ENCODE results near the gene OSBPL3.

The OSBPL3 gene

DNA sequence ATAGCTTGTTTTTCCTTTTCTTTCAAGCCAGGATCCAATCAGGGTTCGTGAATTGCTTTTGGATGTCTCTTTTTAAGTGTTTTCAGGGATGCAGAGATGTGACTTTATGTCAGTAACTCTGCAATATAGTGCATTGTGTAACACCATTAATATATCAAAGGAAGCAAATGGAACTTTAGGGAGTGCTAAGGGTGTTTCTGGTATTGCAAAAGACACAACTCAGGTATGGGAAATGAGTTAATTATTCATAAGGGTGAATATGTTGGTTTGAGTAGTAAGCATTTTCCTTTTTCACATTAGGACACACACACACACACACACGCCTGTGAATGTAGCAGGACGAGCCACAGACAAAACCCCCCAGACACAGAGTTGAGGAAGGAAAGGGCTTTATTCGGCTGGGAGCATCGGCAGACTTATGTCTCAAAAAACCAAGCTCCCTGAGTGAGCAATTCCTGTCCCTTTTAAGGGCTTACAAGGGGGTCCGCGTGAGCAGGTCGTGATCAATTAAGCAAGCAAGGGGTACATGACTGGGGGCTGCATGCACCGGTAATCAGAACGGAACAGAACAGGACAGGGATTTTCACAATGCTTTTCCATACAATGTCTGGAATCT lies 190.9 kb downstream of the OSBPL3 start:
- no peak for DNase-seq

DNA sequence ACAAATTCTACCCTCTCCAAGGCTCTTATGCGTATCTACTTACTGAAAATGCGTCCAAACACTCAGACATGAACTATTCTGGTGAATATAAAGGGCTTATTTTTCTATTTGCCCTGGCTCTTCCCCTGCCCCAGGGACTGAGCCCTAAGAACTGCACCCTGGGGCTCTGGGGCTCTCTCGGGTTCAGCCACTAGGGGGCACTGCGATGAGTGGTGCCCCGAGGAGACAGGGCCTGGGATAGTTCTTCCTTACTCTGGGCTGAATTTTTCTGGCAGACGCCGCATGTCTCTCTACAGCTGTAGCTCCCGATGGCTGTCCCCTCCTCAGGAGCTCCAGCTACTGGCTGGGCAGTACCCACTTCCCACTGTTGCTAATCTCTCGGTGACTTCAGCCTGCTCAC lies 191.9 kb downstream of the OSBPL3 start:
- DNase-seq, result no peak

DNA sequence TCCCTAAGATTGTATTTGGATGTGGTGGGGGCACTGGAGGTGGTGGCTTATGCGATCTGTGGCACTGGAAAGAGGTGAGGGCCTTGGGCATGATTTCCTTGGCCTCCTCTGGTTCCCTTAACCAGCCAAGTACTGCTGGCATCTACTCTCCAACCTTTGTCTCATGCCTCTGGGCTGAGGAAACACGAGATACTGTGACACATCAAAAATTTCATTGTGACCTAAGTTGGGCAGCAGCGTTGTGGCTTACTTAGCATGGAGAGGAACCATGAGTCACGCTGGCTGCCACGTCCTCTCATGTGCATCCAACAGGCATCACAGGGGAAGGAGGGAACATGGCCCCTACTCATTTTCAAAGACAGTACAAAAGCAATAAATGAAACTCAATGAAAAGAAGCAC lies 193.0 kb downstream of the OSBPL3 start:
- no peak for DNase-seq

DNA sequence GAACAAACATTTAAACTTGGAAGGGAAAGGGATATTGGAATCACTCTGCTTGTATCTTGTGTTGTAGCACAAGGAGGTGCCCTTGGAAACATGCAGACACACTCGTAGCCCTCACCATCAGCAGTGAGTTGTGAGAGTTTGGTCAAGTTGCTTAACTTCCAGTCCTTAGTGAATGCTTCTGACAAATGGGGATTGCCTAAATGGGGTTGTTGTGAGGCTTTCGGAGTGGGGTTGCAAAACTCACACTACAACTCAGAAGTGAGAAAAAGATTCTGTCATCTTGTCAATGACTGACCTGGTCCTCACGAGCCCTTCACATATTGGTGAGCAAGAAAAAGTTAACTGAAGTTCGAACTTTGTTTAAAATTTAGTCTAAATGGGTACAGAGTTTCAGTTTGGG lies 193.7 kb downstream of the OSBPL3 start:
- no peak for DNase-seq

DNA sequence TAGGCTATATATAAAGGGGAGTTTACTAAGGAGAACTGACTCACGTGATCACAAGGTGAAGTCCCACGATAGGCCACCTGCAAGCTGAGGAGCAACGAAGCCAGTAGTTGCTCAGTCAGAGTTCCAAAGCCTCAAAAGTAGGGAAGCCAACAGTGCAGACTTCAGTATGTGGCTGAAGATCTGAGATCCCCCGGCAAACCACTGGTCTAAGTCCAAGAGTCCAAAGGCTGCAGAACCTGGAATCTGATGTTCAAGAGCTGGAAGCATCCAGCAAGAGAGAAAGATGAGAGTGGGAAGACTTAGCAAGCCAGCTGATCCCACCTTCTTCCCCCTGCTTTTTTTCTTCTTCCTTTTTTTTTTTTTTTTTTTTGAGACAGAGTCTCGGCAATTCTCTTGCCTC lies 195.7 kb downstream of the OSBPL3 start:
- DNase-seq, result no peak

DNA sequence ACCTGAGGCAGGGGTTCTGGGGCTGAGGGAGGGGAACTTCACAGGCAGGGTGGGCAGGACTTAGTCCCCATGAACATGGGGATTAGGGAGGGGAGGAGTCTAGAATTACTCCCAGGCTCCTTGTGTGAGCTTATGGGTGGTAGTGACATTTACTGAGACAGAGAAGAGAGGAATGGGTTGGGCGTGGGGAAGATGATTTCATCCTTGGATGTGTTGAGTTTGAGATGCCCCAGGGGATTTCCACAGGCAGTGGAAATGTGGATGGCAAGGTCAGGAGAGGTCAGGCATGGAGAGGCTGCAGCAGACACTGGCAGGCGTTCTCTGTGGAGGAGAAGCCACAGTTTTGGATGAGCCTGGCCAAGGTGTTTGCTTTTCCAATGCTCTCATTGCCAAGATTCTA lies 196.3 kb downstream of the OSBPL3 start:
- no peak for DNase-seq

DNA sequence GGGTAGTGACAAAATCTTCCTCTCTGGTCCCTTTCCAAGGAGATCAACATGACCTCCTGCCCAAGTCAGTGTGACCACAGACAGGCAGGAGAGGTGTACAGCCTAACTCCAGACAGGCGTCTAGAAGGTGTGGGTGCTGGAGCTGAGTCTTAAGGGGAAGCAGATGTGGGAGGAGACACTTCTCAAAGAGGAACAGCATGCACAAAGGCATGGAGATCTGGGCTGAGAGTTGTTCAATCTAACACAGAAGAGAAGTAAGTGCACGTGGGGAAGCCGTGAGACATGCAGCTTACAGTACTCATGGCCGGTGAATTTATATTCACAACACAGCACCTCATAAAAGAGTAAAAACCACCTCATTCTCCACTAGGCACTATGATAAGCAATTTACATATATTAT lies 198.9 kb downstream of the OSBPL3 start:
- no peak for DNase-seq

DNA sequence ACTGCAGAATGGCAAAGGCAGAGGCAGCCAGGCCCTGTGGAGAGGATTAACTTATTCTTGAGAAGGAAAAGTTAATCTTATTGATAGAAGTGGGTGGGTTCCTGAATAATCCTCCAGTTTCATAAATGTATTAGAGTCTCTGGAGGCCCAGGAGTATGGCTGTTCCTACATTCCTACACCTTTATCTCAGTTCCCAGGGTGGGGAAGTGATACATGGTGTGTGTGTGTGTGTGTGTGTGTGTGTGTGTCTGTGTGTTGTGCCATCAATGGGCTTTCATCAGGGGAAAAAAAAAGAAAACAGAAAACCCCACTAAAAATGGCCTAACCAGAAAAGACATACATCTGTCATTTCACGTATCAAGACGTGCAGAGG lies 200.7 kb downstream of the OSBPL3 start:
- no peak for DNase-seq

DNA sequence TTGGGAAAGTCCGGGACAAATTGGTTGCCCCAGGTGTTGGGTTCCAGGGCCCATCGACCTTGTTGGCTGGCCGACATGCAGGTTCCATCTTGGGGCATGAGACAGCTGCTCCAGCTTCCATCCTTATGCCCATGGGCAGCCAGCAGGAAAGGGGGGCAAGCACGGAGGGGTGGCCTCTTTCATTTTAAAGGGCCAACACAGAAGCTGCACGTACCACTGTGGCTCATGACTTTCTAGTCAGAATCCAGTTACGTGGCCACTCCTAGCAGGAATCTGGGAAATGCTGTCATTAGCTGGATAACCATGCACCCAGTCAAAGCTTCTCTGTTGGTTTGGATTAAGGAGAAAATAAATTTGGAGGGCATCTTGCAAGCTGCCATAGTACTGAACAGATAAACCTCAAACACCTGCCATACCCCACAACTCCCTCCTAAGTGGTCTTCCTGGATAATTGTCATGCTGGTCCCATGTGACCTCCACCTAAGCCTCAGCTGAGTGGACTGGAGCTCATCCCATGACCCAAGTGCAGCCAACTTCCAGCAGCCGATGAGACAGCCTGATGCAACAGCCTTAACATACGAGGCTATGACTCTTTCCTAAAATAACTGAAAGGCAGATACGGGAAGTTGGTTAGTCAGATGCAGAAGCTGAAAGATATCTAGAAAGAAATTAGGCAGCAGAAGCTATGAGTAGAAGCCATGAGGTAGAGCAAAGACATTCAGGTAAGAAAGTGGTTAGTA lies 201.3 kb downstream of the OSBPL3 start:
- no peak for DNase-seq

DNA sequence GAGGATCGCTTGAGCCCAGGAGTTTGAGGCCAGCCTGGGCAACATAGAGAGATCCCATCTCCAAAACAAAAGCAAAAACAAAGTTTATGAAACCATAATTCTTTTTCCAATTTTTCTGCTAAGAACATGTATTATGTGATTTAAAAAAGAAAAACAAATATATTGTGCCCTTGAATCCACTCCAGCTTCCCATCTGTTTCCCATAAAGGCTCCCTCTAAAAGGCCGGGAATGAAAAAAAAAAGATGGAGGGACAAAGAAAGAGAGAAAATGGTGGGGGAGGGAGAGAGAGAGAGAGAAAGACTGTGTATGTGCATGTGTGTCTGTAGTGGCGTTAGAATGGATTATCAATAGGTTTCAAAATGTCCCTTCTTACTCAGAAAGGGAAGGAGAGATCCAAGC lies 202.2 kb downstream of the OSBPL3 start:
- DNase-seq, result no peak

DNA sequence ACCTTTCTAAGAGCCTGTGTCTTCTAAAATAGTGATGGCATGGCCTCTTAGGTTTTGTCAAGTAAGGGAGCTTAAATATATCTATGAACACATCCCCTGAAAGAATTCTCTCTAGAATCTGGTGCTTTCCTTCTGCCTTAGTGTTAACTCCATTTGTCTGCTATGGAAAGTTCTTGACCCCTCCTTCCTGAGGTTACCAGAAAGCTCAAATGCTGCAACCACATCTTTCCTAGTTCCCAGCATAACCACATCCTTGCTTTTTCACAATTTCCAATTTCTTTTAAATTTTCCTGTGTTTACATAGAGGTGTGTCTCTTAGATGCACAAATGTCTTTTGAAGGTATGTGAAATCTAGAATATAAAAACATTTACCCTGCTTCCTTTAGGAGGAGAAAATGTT lies 206.3 kb downstream of the OSBPL3 start:
- DNase-seq, result no peak

DNA sequence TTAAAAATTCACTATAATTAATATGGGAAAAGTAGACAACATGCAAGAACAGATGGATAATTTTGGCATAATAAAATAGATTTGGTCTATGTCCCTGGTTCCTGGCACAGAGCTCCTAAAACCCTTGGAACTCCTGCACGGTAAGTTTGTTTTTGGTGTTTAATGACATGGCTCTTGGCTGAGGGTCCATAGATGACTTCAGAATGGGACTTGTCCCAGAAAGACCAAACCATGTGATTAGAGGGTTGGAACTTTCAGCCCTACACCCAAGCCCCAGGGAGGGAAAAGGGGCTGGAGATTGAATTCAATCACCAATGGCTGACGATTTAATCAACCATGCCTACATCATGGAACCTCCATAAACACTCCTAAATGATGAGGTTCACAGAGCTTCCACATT lies 210.1 kb downstream of the OSBPL3 start:
- DNase-seq, result no peak

DNA sequence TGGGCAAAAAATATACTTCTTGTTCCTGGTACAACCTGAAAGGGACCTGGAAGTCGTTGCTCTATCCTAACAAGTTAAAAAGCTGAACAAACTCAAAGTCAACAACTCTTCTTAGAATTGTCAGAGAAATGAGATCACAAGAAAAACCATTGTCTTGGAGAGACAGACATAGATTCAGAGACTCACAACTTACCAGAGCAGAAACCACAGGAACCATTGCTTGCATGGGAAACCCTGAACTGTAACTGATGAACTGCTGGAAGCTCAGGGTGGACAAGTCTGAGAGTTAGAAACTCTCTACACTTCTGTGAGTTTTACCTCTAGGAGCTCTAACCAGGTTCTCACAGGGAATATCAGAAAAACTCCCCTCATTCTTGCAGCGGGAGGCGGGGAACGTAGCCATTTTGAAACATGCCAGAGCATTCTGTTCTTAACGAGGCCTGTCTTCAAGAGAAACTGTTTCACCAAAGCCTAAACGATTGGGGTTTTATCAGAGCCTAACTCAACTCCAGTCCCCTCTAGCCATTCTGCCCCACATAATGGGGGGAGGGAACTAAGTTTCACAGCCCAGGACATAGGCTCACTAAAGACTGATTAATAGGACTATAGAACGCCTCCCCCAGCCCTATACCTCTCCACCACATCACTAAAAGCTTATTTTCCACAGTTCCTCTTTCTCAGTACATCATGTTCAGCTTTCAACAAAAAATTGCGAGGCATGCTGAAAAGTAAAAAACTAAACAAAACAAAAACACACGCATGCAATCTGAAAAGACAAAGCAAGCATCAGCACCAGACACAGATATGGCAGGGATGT lies 210.8 kb downstream of the OSBPL3 start:
- no peak for DNase-seq

DNA sequence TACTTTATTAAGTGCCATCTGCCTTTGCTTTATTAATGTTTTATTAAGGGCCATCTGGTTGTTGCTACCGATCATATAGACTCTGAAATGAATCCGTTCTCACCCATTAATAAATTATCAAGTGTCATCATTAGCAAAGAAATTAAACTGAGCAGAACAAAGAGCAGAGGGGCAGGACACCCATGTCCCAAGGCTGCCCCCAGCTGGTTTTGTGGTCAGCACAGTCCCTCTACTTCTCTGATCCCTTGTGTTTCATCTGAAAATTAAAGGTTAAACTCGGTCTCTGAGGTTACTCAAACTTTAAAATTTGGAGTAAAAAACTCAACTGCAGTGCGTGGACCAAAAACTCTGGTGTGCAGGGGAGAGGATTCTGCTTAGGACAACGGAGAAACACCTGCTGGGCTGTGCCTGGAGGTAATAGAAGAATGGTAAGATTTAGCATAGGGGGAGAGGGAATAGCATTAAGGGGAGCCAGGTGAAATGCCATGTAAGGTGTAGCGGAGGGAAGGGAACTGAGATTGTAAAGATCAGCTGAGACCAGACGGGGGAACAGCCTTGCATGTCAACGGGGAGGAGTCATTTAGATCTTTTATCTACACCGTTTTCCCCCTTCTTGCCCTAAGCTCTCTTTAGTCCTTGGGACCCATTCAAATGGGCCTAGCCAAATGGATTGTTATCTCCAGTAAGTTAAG lies 212.0 kb downstream of the OSBPL3 start:
- no peak for DNase-seq

DNA sequence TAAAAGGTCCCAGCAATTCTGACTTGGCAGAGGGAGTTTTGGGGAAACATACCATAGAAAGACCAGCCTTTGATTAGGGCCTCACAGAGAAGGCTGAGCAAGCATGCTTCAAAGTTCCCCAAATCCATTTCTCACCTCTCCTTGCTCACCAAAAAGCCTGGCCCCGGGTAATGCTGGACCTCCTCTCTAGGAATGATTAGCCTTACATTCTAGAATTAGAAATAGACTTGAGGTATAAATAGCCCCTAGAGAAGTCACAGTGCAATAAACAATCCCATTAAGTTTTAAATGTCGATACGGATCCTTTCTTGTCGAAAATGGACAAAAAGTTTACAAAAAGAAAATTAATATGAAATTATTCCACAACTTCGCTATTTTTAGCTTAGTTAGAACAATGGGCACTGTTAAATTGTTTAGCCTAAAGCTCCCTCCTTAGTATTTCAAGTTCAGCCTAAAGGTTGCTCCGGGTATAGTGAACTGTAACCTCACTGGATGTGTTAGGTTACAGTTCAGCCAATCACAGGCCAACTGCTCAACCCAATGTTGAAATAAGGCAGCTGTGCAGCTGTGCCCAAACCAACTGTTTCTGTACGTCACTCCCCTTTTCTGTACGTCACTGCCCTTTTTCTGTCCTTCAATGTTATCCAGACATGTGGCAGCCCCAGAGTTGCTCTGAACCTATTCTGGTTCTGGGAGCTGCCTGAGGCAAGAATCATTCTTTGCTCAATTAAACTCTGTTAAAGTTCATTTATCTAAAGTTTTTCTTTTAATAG lies 214.8 kb downstream of the OSBPL3 start:
- DNase-seq, result no peak

DNA sequence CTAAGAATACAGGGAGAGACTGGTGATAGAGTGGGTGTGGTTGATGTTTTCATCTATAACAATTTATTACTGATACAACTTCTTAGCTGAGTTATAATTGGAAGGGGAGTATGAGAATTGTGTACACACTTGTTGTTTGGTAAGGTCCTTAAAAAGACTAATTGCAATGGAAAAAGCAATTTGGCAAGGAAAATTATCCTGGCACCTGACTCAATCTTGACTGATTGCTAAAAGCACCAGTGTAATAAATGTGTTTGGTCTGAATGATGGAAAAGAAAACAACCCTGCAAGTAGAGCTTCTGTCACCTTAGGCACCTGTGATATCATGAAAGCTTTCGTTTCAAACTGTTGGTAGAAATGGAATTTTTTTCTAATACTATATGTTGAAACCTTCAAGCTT lies 216.0 kb downstream of the OSBPL3 start:
- no peak for DNase-seq

DNA sequence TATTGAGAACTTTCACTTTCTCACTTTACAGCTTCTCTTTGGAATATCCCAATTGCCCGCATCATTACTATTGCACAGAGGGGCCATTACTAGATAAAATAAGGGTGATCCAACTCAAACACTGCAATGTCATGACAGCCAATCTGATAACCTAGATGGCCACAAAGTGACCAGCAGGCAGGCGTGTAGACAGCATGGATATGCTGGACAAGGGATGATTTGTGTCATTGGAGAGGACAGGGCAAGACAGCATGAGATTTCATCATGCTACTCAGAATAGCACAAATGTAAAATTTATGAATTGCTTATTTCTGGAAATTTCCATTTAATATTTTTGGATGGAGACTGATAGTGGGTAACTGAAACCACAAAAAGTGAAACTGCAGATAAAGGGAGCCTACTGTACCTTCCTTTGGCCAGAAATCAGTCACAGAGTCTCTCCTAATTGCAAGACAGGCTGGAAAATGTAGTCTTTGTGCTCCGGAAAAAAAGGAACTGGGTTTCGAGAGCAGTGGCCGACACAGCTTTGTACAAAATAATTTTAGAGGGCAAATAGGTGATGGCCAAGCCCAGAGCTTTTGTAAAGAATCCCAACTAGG lies 216.6 kb downstream of the OSBPL3 start:
- DNase-seq, result no peak

DNA sequence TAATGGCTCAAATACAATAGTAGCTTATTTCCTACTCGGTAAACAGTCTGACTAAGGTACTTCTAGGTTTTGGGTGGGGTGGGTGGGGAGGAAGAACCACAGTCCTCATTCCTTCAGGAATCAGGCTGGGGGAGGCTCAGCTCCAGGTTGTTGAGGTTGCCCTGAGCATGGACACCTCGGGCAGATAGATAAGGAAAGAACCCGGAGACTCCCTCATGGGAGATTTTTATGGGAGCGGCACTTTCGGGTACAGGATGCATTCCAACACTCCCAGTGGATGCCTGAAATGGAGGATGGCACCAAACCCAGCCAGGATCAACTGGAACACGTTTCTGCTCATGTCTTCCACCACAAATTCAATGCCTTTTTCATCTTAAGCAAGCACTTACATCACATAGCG lies 217.2 kb downstream of the OSBPL3 start:
- DNase-seq, result no peak

DNA sequence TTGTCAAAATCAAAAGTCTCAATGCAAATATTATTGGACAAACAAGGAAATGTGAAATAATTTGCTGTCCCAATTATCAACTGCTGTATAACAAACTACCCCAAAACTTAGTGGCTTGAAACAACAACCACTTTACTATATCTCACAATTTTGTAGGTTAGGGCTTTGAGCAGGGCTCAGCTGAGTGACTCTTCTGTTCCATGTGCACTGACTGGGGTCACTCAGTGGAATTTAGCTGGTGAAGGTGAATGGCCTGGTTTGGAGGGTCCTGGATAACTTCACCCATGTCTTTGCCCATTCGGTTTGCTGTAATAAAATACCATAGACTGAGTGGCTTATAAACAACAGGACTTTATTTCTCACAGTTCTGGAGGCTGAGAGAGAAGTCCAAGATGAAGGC lies 219.0 kb downstream of the OSBPL3 start:
- DNase-seq, result no peak

DNA sequence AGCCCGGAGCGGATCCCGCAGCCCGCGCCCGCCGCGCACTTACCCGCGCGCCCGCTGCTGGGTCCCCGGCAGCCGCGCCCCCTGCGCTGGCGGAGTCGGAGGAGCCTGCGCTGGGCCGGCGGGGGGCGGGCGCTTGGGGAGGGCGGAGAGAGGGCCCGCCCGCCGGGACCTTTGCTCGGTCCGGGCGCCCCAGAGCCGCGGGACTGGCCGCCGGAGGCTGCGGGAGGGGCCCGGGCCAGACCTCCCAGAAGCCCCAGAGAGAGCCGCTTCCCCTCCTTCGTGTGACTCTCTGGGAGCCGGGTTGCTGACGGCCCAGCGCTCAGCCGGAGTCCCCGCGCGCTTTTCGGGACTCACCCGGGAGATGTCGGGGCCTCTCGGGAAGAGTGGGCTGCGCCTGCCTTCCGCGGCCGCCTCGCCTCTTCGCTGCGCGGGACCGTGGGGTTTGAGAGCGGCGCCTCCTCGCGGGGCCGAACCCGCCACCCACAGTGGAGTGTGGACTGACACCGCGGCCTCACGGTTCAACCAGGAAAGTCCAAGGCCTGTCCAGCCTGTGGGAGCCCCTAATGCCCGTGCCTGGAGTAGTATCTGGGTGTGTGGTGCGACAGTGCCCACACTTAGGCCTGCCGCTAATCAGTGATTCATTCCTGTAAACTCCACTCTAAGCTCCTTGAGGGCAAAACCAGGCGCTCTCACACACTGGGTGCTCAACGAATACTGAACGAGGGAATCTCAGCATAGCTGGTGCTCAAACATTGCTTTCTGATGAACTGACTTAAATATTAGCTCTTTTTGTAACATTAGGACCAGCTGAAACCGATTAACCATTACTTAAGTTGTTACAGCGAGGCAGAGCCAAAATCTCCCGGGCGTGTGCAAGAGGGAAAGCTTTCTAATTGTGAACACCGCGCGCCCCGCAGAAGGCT lies 222.4 kb downstream of the OSBPL3 start, which contains the start of gene GSDME:
Gene GSDME (minus strand): TSS at position 112 of the 923 bp plus-strand sequence. CDS start 7,690 bp downstream, outside the sequence.
- DNase-seq, result peak; percentile 8

Measured in stimulated activated CD4-positive, alpha-beta T cell treated with anti-CD3 and anti-CD28 coated beads, Interleukin-4, amount 100 ng/mL, for 24 hours (primary cell).